Left colon (tissue), 2 donors: ENCODE results near the gene PTPN4. TPM values are rescaled to one million over a fixed set of nuclear protein-coding genes. Genes with fewer than 3 reads are reported as not detected.
"Not testable (repeated sequence)": the region's sequence is repeated elsewhere in the genome, so short reads cannot be mapped to it uniquely, and the experiment has no call there.

Experiments used
- ATAC-seq: fragments of 200-7000 bp; cut with Tn5 transposase; one replicate; pipeline ENCODE4 v1.9.1; 2020; ENCODE audit warnings: mild to moderate bottlenecking, moderate library complexity
- DNase-seq, 2 donors: peaks; one replicate each; pipeline ENCODE4 v3.0.0-alpha.2; 2020
- intact Hi-C, 2 donors: fragments of 100-400 bp; cut with DNase I in 1 of 2; cut with micrococcal nuclease in 1 of 2; formaldehyde crosslinking; loops; one replicate each; pipeline versions ENCODE4 v1.11.2 to v1.14.0; 2022; cut with DNase I, micrococcal nuclease
- total RNA-seq, 2 donors: library from RNA; stranded (reverse); fragmentation: NEBNext Ultra II Directional; extraction: Animal tissue kit (Norgen Biotek cat#: 25700); gene quantifications; one replicate each; pipeline ENCODE4 v1.2.1, GENCODE V29; 2021
- donor health status: DM: no; HTN: no; CAD: no.
- donor health status: DM: yes; HTN: yes; CAD: no.

PTPN4 gene
- total RNA-seq, 2 donors from 2014 or later = 25.1 to 25.9 TPM

GRCh38 chr2:120022505-120022904 lies 262.8 kb downstream of the PTPN4 start:
- DNase-seq, intact Hi-C loops, ATAC-seq: not testable (repeated sequence)

DNA sequence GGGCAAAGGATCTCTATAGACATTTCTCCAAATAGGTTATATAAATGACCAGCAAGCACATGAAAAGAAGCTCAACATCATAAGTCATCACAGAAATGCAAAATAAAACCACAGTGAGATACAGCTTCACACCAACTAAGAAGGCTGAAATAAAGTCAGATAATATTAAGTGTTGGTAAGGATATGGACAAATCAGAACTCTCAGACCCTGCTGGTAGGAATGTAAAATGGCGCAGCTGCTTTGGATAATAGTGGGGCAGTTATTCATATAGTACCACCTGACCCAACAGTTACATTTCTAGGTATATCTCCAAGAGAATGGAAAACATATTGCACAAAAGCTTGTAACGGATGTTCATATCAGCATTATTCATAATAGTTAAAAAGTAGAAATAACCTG lies 267.2 kb downstream of the PTPN4 start:
- ATAC-seq = no peak
- DNase-seq = no peak
- intact Hi-C loops = no loop called here

DNA sequence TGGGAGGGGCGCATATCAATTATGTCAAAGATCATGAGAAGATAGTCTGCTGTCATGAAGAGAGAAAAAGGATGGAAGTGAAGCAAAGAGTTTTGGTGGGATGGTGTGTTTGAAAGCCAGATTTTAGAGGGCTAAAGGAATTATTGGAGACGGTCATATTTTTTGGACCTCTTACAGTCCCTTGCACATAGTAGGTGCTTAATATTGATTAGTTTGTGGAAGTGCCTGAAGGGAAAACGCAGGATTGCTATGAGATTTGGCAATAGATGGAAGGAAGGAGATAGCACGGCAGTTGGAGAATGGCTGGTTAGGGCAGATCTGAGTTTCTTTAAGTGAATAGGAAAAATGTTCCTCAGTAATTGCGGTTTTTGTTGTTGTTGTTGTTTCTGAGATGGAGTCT lies 269.1 kb downstream of the PTPN4 start:
- DNase-seq = no peak
- ATAC-seq = no peak
- intact Hi-C loops = no loop called here

GRCh38 chr2:120029672-120030640 lies 270.2 kb downstream of the PTPN4 start:
- intact Hi-C loops = no loop called here
- ATAC-seq = no peak
- DNase-seq = no peak

DNA sequence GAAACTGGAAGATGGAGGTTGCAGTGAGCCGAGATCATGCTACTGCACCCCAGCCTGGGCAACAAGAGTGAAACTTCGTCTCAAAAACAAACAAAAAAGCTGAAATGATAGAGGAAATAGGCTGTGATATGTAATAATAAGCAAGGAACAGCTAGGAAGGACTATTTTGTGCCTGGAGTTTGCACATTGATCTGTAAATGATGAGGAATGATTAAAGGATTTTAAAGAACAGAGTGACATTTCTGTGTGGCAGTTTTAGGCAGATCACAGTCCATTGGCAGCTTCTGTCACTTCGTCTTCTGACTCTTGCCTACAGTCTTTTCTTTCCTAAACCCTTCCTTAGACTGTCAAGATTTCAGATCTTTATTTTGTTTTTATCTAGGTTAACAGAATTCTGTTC lies 272.6 kb downstream of the PTPN4 start:
- DNase-seq = no peak
- ATAC-seq = no peak
- intact Hi-C loops = no loop called here

Other genes with a start within 250 kb of the PTPN4 start
- under 1 TPM in 1 of 2 donors, not detected in 1; 0.45 TPM for gene SCTR, start 235.4 kb upstream of the PTPN4 start, total RNA-seq
- gene CFAP221, start 215.5 kb upstream of the PTPN4 start, total RNA-seq = not detected
- 10 to 100 TPM; 18.6 to 20.1 TPM for gene TMEM177, start 80.7 kb upstream of the PTPN4 start, total RNA-seq